GM06990 (cell line): ENCODE data around the gene PDGFC.

ENCODE experiments used
- DNase-seq: peaks from one replicate; pipeline ENCODE4 v3.0.0-alpha.2; 2011; ENCODE audit not compliant: insufficient read length; ENCODE audit errors: extremely low read depth
- H3K27me3 ChIP-seq: replicated peaks from 2 replicates; pipeline ENCODE4 v1.6.0; 2011; ENCODE audit warnings: low read length; ENCODE audit not compliant: control insufficient read depth, insufficient read depth
- H3K36me3 ChIP-seq: 2 replicates; pipeline ENCODE4 v1.5.1; 2011; ENCODE audit warnings: low read length; ENCODE audit not compliant: control insufficient read depth, insufficient read depth
- H3K4me3 ChIP-seq: replicated peaks from 2 replicates; pipeline ENCODE4 v1.5.1; 2011; ENCODE audit warnings: low read depth, mild to moderate bottlenecking, control low read depth, low read length
- CTCF ChIP-seq: IDR thresholded peaks from 2 replicates; pipeline ENCODE4 v1.5.1; 2011; ENCODE audit warnings: low read length, control low read depth, mild to moderate bottlenecking, inconsistent platforms; ENCODE audit not compliant: insufficient read depth, poor library complexity, severe bottlenecking

Gene PDGFC

GRCh38 chr4:156915221-156915620 is 56.4 kb downstream of the PDGFC start:
- TF ChIP-seq CTCF, result no peak
- DNase-seq, result no peak

GRCh38 chr4:156913234-156913633 is 58.4 kb downstream of the PDGFC start:
- no peaks in the 10 kb centered on the region for H3K36me3 ChIP-seq
- H3K4me3 ChIP-seq, result no peak overlapping the region
- no peak for TF ChIP-seq CTCF
- DNase-seq, result no peak
- H3K27me3 ChIP-seq, result no peaks in the 10 kb centered on the region

More at GRCh38 chr4:156915221-156915620, 56.4 kb downstream of the PDGFC start:
- no peaks in the 10 kb centered on the region for H3K27me3 ChIP-seq
- no peaks in the 10 kb centered on the region for H3K36me3 ChIP-seq
- no peak overlapping the region for H3K4me3 ChIP-seq

GRCh38 chr4:156909010-156909409 is 62.6 kb downstream of the PDGFC start:
- Histone ChIP-seq H3K36me3 (no peaks in the 10 kb centered on the region), H3K27me3 (no peaks in the 10 kb centered on the region), H3K4me3 (no peak overlapping the region)
- no peak for DNase-seq
- no peak for TF ChIP-seq CTCF

GRCh38 chr4:156906325-156906724 is 65.3 kb downstream of the PDGFC start:
- no peak for DNase-seq
- no peak for TF ChIP-seq CTCF
- H3K27me3 ChIP-seq, result no peaks in the 10 kb centered on the region

GRCh38 chr4:156901871-156902270 is 69.7 kb downstream of the PDGFC start:
- no peaks in the 10 kb centered on the region for H3K36me3 ChIP-seq
- no peak for DNase-seq
- H3K27me3 ChIP-seq, result no peaks in the 10 kb centered on the region
- no peak for TF ChIP-seq CTCF
- no peak overlapping the region for H3K4me3 ChIP-seq

More at GRCh38 chr4:156906325-156906724, 65.3 kb downstream of the PDGFC start:
- no peaks in the 10 kb centered on the region for H3K36me3 ChIP-seq
- no peak overlapping the region for H3K4me3 ChIP-seq

GRCh38 chr4:156898373-156899117 is 73.1 kb downstream of the PDGFC start:
- Histone ChIP-seq H3K27me3 (no peaks in the 10 kb centered on the region), H3K4me3 (no peak overlapping the region), H3K36me3 (no peaks in the 10 kb centered on the region)
- DNase-seq, result no peak
- no peak for TF ChIP-seq CTCF
